Measurements from ENCODE around the gene S100A7. TPM values are rescaled to one million over a fixed set of nuclear protein-coding genes. Genes with fewer than 3 reads are reported as not detected.

The S100A7 gene
- total RNA-seq, 1 donor: not detected

Other genes with a start within 250 kb of the S100A7 start
- gene PRR9, start 243.1 kb downstream of the S100A7 start, total RNA-seq: not detected
- gene LORICRIN, start 201.0 kb downstream of the S100A7 start, total RNA-seq: not detected
- not detected for gene PGLYRP3, start 147.7 kb downstream of the S100A7 start, total RNA-seq
- 0.27 TPM for gene PGLYRP4, start 111.8 kb downstream of the S100A7 start, total RNA-seq
- 88.9 TPM for gene S100A9, start 102.8 kb downstream of the S100A7 start, total RNA-seq
- 4.8 TPM for gene S100A12, start 85.0 kb downstream of the S100A7 start, total RNA-seq
- 12.1 TPM for gene S100A8, start 69.6 kb downstream of the S100A7 start, total RNA-seq
- gene S100A7A, start 44.1 kb downstream of the S100A7 start, total RNA-seq: not detected
- gene S100A6, start 75.3 kb upstream of the S100A7 start, total RNA-seq: 177 TPM
- 0.27 TPM for gene S100A5, start 80.3 kb upstream of the S100A7 start, total RNA-seq
- 183 TPM for gene S100A4, start 85.2 kb upstream of the S100A7 start, total RNA-seq
- not detected for gene S100A3, start 88.6 kb upstream of the S100A7 start, total RNA-seq
- gene S100A2, start 105.2 kb upstream of the S100A7 start, total RNA-seq: 0.27 TPM
- 1.1 TPM for gene S100A16, start 152.5 kb upstream of the S100A7 start, total RNA-seq
- gene S100A14, start 155.7 kb upstream of the S100A7 start, total RNA-seq: not detected
- 2.7 TPM for gene S100A13, start 166.9 kb upstream of the S100A7 start, total RNA-seq
- gene S100A1, start 167.8 kb upstream of the S100A7 start, total RNA-seq: 0.54 TPM
- 53.1 TPM for gene CHTOP, start 173.4 kb upstream of the S100A7 start, total RNA-seq
- 46.0 TPM for gene SNAPIN, start 198.1 kb upstream of the S100A7 start, total RNA-seq
- gene ILF2, start 210.3 kb upstream of the S100A7 start, total RNA-seq: 225 TPM
- 0.27 TPM for gene NPR1, start 218.0 kb upstream of the S100A7 start, total RNA-seq